HG03066 (cell line): ENCODE results near the gene RNF217.
"Not testable (repeated sequence)": the region's sequence is repeated elsewhere in the genome, so short reads cannot be mapped to it uniquely, and the experiment has no call there.

Source experiments
- ATAC-seq: cut with Tn5 transposase; IDR thresholded peaks from one replicate; pipeline ENCODE4 v1.9.1; 2021; ENCODE audit warnings: low read depth; ENCODE audit not compliant: unreplicated experiment

The RNF217 gene

DNA sequence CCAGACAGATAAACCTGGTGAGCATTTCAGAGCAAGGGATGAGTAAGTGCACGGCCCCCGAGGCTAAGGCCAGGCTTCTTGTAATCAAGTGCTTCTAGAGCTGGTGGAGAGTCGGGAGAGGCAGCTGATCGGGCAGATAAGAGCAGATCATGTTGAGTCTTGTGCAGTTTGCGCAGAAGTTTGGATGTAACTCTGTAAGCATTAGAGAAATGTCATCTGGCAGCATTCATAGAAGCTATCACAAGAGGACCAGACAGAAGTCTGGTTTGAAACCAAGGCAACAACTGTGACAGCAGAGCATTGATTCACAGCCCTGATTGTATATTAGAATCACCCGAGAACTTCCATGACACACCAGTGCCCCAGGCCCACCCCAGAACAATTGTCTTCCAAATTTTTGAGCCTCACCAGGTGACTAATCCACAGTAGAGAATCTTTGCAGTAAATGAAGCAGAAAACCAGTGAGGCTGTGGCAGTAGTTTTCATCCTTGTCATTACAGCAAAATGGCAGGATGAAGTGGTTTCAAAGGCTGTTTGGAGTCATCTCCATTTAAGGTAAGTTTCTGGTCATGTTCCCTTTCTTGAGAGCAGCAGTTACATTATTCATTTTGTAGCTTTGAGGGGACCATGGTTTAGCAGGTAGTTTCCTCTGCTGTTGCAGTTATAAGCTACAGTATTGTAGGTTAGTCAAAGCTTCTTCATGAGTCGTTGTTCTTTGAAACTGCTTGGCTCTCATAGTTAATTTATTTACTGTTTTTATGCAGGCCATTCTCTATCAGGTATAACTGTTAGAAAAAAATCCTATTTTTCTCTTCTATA, 84.1 kb downstream of the RNF217 start:
- no peak for ATAC-seq

DNA sequence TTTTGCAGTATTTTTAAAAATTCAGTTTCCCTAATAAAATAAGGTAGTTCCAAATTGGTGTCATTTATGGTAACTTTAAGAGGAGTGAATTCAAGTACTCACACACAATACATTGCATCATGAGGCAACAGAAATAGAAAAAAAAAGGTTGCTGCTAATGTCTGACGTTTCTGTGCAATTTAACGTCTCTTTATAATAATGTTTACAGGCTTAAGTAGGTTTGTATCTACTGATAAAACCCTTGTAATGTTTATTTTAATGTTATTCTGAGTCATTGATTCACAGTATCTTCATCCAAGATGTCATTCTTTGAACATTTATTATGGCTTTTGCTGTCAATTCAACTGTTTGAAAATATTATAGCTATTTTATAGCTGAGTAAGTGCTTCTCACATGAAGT, 86.0 kb downstream of the RNF217 start:
- no peak for ATAC-seq

- ATAC-seq = no peak
Observed at GRCh38 chr6:125050663-125051318, 88.6 kb downstream of the RNF217 start.

GRCh38 chr6:125053809-125054208, 91.6 kb downstream of the RNF217 start:
- no peak for ATAC-seq

- no peak for ATAC-seq
Observed at GRCh38 chr6:125054331-125054730, 92.1 kb downstream of the RNF217 start.

DNA sequence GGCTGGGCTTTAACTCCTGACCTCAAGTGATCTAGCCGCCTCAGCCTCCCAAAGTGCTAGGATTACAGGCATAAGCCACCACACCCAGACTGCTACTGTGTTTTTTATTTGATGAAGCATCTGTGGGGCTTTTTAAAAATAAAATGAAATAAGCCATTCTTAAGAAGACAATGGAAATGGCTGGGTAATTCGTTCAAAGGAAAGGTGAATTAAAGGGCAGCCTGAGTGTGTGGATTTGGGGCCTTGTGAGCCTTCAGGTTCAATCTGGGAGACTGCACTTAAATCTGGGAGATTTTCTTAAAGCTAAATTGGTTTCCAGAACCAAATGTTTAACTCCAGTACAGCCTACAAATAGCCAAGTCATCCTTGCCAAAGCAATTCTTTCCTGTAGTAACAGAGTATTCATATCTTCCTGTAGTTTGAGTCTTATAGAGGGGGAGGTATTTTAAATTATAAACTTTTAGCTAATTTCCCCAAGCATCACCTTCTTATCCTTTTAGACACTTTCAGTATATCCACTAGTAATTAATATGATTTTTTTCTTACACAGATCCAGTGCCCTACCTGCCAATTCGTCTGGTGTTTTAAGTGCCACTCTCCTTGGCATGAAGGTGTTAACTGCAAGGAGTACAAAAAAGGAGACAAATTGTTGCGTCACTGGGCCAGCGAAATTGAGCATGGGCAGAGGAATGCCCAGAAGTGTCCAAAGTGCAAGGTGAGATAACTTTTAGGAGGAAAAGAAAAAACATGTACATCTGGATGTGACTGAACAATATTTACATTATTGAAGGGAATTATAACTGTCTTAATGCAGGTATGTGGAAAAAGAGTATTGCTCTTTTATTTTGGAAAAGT, 95.4 kb downstream of the RNF217 start:
- no peak for ATAC-seq

- no peak for ATAC-seq
Observed at GRCh38 chr6:125058546-125058945, 96.3 kb downstream of the RNF217 start.

- no peak for ATAC-seq
Observed at GRCh38 chr6:125063307-125063706, 101.1 kb downstream of the RNF217 start.

DNA sequence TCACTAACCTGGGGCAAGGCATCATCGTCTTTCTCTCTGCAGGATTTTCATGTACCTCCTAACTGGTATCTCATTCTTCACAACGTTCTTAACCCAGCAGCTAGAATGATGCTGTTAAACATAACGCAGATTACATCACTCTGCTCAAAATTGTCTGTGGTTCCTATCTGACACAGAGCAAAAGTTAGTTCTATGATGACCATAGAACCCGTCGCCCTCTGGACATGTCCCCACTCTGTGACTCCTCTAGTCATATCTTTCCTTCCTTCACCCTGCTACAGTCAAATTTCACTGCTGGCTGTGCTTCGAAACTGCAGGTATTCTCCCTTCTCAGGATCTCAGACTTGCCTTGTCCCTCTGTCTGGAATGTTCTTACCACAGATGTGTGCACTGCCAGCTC, 103.9 kb downstream of the RNF217 start:
- no peak for ATAC-seq

DNA sequence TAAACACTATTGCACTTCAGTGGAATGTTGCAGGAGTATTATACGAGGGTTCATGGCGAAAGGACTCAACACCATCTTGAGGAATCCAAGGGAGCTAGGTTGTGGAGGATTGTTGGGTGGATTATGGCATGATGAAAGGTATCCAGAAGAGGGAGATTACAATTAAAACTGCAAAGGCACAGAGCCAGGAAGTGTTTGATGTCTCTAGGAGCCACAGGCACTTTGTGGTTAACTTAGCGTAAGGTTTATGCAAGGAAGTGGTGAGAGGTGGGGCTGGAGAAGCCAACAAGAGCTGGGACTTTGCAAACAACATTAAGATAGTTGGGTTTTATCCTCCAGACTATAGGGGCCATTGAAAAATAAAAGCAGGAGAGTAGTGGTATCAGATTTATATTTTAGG, 104.7 kb downstream of the RNF217 start:
- ATAC-seq = no peak

DNA sequence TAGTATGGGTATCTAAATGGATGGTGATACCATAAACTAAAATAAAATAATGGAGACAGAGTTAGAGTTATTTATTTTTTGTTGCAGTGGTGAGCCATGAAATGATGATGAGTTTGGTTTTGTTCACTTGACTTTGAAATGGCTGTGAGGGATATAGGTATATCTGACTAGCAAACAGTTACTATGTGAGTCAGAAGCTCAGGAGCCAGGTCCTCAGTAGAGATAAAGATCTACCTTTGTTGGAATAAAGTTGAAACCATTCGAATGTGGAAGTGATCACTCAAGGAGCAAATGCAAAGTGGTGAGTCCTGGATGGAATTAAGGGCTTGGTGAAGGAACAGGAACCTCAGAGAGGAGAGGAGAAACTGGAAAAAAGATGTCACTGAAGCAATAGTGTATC, 105.3 kb downstream of the RNF217 start:
- ATAC-seq = no peak

- ATAC-seq = no peak
Observed at GRCh38 chr6:125073071-125073470, 110.8 kb downstream of the RNF217 start.

- no peak for ATAC-seq
Observed at GRCh38 chr6:125074120-125074519, 111.9 kb downstream of the RNF217 start.

DNA sequence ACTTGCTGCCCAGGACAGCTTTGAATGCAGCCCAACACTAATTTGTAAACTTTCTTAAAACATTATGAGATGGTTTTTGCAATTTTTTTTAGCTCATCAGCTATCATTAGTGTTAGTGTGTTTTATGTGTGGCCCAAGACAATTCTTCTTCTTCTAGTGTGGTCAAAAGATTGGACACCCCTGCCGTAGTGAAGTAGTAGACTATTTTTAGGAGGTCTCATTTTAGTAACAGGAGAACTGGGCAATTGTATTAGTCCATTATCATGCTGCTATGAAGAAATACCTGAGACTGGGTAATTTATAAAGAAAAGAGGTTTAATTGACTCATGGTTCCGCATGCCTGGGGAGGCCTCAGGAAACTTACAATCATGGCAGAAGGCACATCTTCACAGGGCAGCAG, 112.8 kb downstream of the RNF217 start:
- ATAC-seq = not testable (repeated sequence)

DNA sequence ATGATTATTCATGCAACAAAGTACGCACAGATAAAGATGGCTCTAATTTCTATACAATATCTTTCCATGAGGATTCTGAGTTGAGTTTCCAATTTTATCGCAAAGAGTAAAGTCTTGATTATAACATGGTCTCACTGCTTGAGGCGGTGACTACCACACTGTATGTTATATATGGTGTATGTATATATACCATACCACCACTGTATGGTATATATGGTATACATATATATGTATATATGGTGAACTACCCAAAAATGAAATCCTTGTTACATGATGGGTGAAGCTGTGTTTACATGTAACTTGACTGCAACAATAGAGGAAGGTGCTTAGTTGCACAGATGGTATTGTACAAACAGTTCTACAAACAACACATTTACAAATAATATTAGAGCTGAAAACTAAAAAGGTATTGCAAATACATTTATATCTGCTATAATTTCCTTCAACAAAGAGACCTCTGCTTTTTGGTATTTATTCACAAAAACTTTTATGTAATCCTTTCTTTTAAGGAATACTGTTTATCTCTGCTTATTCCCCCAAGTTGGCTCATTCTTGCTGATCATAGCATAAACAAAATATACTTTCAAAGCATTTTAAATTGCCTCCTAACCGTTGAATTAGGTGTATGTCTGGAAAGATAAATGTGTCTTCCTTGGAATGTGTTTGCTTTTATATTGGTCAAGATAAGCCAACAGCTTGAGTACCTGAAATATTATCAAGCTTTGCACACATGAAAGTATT, 113.7 kb downstream of the RNF217 start:
- no peak for ATAC-seq

GRCh38 chr6:125076482-125076742, 114.2 kb downstream of the RNF217 start:
- ATAC-seq = no peak

GRCh38 chr6:125077453-125077852, 115.2 kb downstream of the RNF217 start:
- ATAC-seq = no peak

- no peak for ATAC-seq
Observed at GRCh38 chr6:125078602-125079321, 116.5 kb downstream of the RNF217 start.

GRCh38 chr6:125082908-125083683, 120.9 kb downstream of the RNF217 start:
- ATAC-seq = no peak

DNA sequence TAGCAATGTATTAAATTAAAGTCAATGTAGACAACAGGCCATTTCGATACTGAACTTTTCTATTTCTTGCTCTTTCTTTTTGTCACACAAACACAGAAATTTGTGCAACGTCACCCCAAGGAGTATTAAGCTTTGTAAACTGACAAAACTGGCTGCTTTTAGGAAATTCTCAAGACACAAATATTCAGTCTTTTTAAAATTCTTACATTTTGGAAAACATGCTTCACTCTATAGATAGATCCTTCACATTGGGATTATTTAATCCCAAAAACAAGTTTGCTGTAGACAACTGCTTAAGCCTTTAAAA, 121.4 kb downstream of the RNF217 start:
- ATAC-seq = no peak
